AG04450 (cell line): ENCODE results near the gene DHX32. TPM values are rescaled to one million over a fixed set of nuclear protein-coding genes. Genes with fewer than 3 reads are reported as not detected.
"Not testable (repeated sequence)": the region's sequence is repeated elsewhere in the genome, so short reads cannot be mapped to it uniquely, and the experiment has no call there.

ENCODE experiments used
- CTCF ChIA-PET: fragments of 300-600, 350-600 bp; formaldehyde crosslinking; extraction: SDS; loops from one replicate; lab custom pipeline; 2022; ENCODE audit warnings: antibody characterized with exemption, inconsistent platforms; lab: Charles Lee
- POLR2A ChIA-PET: fragments of 350-600 bp; formaldehyde crosslinking; extraction: SDS; loops from one replicate; lab custom pipeline; 2021; ENCODE audit warnings: antibody characterized with exemption, inconsistent platforms; lab: Yijun Ruan, JAX
- DNase-seq: peaks from one replicate; pipeline ENCODE4 v3.0.0-alpha.2; 2011; ENCODE audit warnings: low read depth, low spot score
- H3K27ac ChIP-seq: one replicate; pipeline ENCODE4 v1.5.1; 2012; ENCODE audit warnings: low read depth, low read length, control low read depth
- H3K27me3 ChIP-seq: one replicate; pipeline ENCODE4 v1.6.0; 2012; ENCODE audit warnings: low read length; ENCODE audit not compliant: control insufficient read depth, insufficient read depth
- H3K4me3 ChIP-seq: 2 replicates; pipeline ENCODE4 v1.5.1; 2011; ENCODE audit warnings: mild to moderate bottlenecking, low read depth, low read length, control low read depth
- H3K9me3 ChIP-seq: 2 replicates; pipeline ENCODE4 v1.5.1; 2012; ENCODE audit warnings: low read length; ENCODE audit not compliant: control insufficient read depth, insufficient read depth
- polyA plus RNA-seq: library from polyadenylated mRNA; depleted of rRNA; stranded (reverse); fragments of >200 nt; gene quantifications from 2 replicates; pipeline ENCODE4 v1.2.3, GENCODE V29; 2011
- TF ChIP-seq, protein P1 (sequence below): IDR thresholded peaks from 2 replicates; pipeline ENCODE4 v1.5.1; 2011; ENCODE audit warnings: low read depth, low read length, control low read depth, inconsistent platforms

Gene DHX32
- polyA plus RNA-seq, 1 experiment: 30.8 TPM

DNA sequence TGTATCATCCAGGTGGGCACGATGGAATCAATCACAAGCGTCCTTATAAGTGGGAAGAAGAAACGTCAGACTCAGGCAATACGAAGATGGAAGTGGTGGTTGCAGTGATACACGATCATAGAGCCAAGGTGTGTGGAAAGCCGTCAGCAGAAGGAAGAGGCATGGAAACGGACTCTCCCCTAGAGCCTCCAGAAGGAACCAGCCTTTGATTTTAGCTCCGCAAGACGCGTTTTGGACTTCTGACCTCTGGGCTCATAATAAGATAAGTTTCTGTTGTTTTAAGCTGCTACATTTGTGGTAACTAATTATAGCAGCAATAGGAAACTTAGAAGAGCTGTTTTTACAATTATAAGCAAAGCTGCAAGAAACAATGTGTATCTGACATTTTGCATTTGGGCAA lies 30.1 kb upstream of the DHX32 start:
- TF ChIP-seq, protein P1, sequence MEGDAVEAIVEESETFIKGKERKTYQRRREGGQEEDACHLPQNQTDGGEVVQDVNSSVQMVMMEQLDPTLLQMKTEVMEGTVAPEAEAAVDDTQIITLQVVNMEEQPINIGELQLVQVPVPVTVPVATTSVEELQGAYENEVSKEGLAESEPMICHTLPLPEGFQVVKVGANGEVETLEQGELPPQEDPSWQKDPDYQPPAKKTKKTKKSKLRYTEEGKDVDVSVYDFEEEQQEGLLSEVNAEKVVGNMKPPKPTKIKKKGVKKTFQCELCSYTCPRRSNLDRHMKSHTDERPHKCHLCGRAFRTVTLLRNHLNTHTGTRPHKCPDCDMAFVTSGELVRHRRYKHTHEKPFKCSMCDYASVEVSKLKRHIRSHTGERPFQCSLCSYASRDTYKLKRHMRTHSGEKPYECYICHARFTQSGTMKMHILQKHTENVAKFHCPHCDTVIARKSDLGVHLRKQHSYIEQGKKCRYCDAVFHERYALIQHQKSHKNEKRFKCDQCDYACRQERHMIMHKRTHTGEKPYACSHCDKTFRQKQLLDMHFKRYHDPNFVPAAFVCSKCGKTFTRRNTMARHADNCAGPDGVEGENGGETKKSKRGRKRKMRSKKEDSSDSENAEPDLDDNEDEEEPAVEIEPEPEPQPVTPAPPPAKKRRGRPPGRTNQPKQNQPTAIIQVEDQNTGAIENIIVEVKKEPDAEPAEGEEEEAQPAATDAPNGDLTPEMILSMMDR: no peak
- Histone ChIP-seq H3K9me3 (no peaks in the 10 kb centered on the region; the same call in 1 of the 2 replicates), H3K4me3 (no peak overlapping the region), H3K27ac (no peak overlapping the region), H3K27me3 (no peaks in the 10 kb centered on the region)
- POLR2A ChIA-PET: no interaction called here
- CTCF ChIA-PET: no interaction called here
- DNase-seq: no peak

DNA sequence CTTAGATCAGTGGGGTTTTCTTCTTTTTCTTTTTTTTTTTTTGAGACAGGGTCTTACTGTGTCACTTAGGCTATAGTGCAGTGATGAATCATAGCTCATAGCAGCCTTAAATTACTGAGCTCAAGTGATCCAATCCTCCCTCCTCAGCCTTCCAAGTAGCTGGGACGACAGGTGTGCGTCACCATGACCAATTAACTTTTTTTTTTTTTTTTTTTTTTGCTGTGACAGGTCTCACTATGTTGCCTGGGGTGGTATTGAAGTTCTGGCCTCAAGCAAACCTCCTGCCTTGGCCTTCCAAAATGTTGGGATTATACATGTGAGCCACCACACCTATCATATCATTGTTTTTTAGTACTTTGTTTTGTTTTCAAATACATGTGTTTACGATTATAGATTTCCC lies 28.4 kb upstream of the DHX32 start:
- CTCF ChIA-PET: interaction anchor here (0.7 to 1.4 kb wide), 2 partner anchors 25 to 517 kb away, joined by 5 to 6 read pairs; no protein-coding TSS in a partner anchor

DNA sequence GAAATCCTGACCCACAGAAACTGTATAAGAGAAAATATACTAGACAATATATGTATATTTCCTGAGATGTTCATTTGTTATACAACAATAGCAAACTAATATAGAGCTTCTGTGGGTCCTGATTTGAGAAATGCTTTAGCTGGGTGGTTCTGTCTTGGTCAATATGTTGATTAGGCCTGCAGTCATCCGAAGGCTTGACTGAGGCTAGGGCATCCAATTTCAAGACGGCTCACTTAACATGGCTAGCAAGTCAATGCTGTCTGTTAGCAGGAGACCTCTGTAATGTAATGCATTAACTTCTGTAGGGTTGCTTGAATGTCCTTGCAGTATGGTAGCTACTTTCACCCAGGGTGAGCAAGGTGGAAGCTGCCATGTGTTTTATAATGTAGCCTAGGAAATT lies 27.7 kb upstream of the DHX32 start:
- DNase-seq, H3K27ac ChIP-seq, POLR2A ChIA-PET, H3K4me3 ChIP-seq, H3K27me3 ChIP-seq, H3K9me3 ChIP-seq: not testable (repeated sequence)
- CTCF ChIA-PET: interaction anchor here (0.7 to 1.4 kb wide), 2 partner anchors 26 to 517 kb away, joined by 5 to 6 read pairs; no protein-coding TSS in a partner anchor

More for the DNA sequence above, 28.4 kb upstream of the DHX32 start:
- H3K4me3 ChIP-seq, DNase-seq, H3K27ac ChIP-seq, H3K9me3 ChIP-seq, H3K27me3 ChIP-seq, POLR2A ChIA-PET: not testable (repeated sequence)

DNA sequence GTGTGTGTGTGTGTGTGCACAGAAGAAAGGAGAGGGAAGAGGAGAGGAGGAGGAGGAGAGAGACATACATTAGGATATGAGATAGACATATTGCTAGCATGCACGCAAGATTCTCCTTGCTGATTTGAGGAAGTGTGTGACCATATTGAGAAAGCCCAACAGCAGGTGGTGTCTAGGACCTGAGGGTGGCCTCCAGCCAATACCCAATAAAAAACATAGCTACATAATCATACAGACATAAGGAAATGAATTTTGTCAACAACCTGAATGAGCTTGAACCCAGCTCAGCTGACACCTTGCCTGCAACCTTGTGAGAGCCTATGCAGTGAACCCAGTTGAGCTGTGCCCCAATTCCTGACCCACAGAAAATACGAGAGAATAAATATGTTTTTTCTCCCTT lies 26.5 kb upstream of the DHX32 start:
- POLR2A ChIA-PET, CTCF ChIA-PET, H3K9me3 ChIP-seq, H3K27me3 ChIP-seq, H3K4me3 ChIP-seq, DNase-seq, H3K27ac ChIP-seq: not testable (repeated sequence)

DNA sequence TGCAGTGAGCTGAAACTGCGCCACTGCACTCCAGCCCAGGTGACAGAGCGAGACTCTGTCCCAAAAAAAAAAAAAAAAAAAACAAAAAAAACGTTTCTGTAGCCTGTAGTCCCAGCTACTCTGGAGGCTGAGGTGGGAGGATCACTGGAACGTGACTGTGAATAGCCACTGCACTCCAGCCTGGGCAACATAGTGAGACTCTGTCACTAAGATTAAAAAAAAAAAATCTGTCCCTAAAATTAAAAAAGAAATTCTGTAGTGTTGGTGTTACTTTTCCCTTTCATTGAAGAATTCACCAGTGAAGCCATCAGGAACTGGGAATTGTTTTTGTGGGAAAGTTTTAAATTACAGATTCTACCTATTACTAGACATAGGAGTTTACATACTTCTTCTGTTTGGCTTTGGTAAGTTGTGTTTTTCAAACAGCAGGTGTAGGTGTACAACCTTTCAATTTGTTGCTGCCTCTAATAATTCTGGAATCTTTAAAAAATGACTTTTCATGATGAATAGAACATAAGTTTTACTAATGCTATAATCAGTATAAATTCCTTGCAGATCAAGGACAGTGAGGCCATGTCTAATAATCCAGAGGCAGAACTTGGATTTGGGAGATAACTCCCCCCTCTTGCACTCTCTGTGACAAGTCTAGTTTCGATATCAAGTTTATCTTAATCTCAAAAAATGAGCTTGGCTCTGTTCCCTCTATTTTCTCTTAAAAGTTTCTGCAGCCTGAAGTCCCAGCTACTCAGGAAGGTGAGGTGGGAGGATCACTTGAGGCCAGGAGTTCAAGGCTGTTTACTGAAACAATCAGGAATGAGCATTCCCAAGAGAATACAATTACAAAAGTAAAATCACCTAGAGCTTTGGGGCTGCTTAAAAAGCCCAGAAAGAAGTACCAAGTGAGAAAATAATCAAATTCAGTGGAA lies 24.2 kb upstream of the DHX32 start:
- H3K27ac ChIP-seq, H3K4me3 ChIP-seq, DNase-seq, CTCF ChIA-PET, H3K9me3 ChIP-seq, H3K27me3 ChIP-seq, POLR2A ChIA-PET: not testable (repeated sequence)

DNA sequence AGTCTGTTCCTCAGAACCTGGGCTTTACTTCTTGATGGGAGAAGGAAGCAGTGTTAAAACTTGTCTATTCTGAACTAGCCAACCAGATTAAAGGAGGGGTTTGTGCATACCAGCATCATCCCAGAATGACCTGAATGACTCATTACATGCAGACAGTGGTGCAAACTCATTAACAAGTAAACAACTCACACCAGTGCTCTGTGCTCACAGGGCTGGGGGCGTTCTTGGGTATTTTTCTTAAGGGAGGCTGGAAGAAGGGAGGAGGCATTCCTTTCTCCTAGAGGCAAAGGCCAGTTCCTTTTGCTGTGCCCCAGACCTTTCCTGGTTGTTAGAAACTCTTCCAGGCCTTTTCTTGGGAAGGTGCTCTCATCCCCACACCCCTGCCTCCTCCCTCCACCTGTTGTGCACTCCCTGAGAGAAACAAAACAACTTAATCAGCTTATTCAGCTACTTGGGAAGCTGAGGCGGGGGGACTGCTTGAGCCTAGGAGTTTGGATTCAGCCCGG lies 22.1 kb upstream of the DHX32 start:
- H3K27me3 ChIP-seq, H3K4me3 ChIP-seq, CTCF ChIA-PET, POLR2A ChIA-PET, H3K9me3 ChIP-seq, DNase-seq, H3K27ac ChIP-seq: not testable (repeated sequence)

DNA sequence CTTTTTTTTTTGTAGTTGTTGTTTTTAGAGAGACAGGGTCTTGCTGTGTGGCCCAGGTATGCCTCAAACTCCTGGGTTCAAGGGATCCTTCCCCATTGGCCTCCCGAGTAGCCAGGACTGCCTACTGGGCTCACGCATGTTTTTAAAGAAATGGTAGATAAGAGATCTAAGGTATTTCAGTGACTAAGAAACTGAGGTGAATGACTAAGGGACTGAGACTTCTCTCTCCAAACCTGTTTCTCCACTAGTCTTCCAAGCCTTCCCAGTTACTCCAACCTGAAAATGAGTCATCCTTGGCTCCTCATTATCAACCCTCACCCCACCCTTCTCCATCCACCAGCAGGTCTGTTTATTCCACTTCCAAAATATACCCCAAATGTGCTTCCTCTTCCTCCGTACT lies 19.9 kb upstream of the DHX32 start:
- CTCF ChIA-PET: interaction anchor here (0.9 kb wide), 1 partner anchor 34 kb away, joined by 3 read pairs; no protein-coding TSS in a partner anchor
- POLR2A ChIA-PET, H3K4me3 ChIP-seq, H3K9me3 ChIP-seq, H3K27me3 ChIP-seq, DNase-seq, H3K27ac ChIP-seq: not testable (repeated sequence)

DNA sequence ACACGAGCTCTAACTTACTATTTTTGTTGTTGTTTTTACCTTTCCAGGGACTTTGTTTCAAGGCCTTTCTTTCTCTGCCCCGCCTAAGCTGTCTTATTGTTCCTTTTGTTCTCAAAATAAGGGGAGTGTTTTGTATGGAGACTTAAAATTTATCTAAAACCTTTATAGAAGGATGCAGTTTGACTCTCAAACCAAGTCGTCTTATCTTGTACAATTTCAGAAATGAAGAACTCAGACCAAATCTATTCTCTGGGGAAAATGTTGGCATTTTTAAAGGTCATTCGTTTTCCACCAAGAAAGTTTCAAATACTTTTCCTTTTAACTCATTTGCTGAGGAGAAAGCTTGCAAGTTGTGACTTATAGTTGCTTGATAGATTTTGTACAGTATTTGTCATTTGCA lies 16.2 kb upstream of the DHX32 start:
- POLR2A ChIA-PET, DNase-seq, H3K27me3 ChIP-seq, H3K27ac ChIP-seq, H3K9me3 ChIP-seq: not testable (repeated sequence)
- H3K4me3 ChIP-seq: peak overlapping the region; percentile 73; the same call in 1 of the 2 replicates
- CTCF ChIA-PET: interaction anchor here (1.7 kb wide), 1 partner anchor 607 kb away, joined by 3 read pairs; no protein-coding TSS in a partner anchor

DNA sequence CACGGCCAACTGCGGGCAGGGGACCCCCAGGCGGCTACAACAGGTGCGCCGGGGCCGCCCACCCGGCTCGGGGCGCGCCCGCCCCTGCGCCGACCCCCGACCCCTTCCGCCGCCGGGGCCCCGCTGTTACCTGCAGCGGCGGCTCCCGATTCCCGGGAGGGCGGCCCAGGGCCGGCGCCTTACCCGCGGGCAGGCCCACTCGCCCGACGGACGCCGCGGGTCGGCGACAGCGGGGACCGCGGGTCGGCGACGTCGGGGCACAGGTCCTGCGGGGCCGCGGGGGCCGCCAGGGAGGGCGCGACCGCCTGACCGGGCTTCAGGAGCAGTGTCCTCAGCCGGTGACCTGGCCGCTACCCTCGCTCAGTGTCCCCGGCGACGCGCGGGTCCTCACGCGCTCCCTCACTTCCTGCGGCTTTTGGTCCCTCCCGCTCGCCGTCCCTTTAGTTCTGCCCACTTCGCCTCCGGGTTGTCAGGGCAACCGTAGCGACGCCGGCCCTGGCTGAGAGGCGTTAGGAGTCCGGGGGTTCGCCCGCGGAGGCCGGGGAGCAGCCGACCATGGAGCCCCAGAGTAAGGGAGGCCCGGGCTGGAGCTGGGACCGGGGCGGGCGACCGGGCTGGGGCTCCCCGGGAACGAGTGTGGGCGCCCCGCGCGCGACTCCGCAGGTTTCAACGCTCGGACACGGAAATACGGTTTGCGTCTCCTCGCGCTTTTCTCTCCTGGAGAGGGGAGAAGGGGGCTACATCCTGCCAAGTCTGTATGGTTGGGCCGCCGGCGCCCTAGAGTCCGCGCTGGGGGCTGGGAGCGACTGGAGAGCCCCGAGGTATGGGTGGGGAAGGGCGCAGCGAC lies 15.2 kb upstream of the DHX32 start, which contains the start of gene FANK1:
Gene FANK1 (plus strand): TSS at position 477 of the 847 bp plus-strand sequence. CDS start 79 bp downstream, at position 556.
- H3K27me3 ChIP-seq, POLR2A ChIA-PET: not testable (repeated sequence)

More for the DNA sequence above, 15.2 kb upstream of the DHX32 start, which contains the start of gene FANK1:
- H3K9me3 ChIP-seq, CTCF ChIA-PET: not testable (repeated sequence)
- peak within 1 kb of the TSS; percentile 65 for H3K27ac ChIP-seq
- peak; percentile 41 for DNase-seq
- H3K4me3 ChIP-seq: peak within 1 kb of the TSS; percentile 73
